ENCODE data around the gene SCGB2B2. TPM values are rescaled to one million over a fixed set of nuclear protein-coding genes. Genes with fewer than 3 reads are reported as not detected.
A peak's percentile ranks its signal among the peaks of the same experiment; 100 is the strongest.
"Not testable (repeated sequence)": the region's sequence is repeated elsewhere in the genome, so short reads cannot be mapped to it uniquely, and the experiment has no call there.

SCGB2B2 gene
- total and polyA plus RNA-seq, 8 donors: 0.42 to 2.1 (median 0.85) TPM

DNA sequence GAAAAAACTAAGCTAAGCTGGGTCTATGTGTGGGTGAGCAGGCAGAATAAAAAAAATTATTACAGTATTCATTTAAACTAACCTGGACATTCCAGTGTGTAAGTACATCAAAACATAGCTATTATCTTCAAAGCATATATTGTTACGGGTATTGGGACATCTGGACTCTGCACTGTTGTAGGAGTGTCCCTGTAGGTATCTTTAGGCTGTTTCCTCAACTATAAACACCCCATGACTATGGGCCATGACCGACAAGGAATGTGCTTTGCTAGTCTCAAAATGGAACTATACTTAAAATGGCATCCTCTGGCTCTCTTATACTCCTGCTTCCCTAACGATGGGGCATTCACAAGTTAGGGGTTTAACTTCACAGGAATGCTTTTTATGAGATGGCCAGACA lies 3.4 kb downstream of the SCGB2B2 start:
- 76 to 83% methylated on average over 3 of the region's 3 CpGs for WGBS, 2 donors
- Histone ChIP-seq H3K4me1 (peaks cover 0 to 5% (median 3%) of the 10 kb centered on the region in 3 donors), H3K27me3 (no peaks in the 10 kb centered on the region), H3K9me3 (no peaks in the 10 kb centered on the region), H3K36me3 (no peaks in the 10 kb centered on the region), H3K27ac (no peak overlapping the region), H3K4me3 (no peak overlapping the region)
- DNase-seq: no peak
- no peak for ATAC-seq
- no peak for FAIRE-seq
- TF ChIP-seq, protein P1, sequence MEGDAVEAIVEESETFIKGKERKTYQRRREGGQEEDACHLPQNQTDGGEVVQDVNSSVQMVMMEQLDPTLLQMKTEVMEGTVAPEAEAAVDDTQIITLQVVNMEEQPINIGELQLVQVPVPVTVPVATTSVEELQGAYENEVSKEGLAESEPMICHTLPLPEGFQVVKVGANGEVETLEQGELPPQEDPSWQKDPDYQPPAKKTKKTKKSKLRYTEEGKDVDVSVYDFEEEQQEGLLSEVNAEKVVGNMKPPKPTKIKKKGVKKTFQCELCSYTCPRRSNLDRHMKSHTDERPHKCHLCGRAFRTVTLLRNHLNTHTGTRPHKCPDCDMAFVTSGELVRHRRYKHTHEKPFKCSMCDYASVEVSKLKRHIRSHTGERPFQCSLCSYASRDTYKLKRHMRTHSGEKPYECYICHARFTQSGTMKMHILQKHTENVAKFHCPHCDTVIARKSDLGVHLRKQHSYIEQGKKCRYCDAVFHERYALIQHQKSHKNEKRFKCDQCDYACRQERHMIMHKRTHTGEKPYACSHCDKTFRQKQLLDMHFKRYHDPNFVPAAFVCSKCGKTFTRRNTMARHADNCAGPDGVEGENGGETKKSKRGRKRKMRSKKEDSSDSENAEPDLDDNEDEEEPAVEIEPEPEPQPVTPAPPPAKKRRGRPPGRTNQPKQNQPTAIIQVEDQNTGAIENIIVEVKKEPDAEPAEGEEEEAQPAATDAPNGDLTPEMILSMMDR (IDR thresholded peaks at IDR 0.05): no peak
- intact Hi-C loops (cut with DNase I): no loop called here

DNA sequence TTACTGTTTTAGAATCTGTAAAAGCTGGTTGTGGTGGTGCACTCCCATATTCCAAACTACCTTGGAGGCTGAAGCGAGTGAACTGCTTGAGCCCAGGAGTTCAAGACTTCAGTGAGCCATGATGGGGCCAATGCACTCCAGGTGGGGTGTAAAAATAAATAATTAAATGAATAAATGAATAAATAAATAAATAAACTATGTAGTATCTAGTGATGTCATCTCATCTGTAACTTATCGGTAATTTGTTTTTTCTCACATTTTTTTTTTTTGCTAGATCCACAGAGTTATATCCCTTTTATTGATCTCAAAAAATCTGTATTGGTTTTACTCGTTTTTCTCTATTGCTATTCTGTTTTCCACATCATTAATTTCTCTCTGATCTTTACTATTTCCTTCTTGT lies 5.0 kb downstream of the SCGB2B2 start:
- H3K9me3 ChIP-seq: no peaks in the 10 kb centered on the region
- no peak for DNase-seq
- 88 to 92% methylated on average over 3 of the region's 3 CpGs for WGBS, 2 donors

DNA sequence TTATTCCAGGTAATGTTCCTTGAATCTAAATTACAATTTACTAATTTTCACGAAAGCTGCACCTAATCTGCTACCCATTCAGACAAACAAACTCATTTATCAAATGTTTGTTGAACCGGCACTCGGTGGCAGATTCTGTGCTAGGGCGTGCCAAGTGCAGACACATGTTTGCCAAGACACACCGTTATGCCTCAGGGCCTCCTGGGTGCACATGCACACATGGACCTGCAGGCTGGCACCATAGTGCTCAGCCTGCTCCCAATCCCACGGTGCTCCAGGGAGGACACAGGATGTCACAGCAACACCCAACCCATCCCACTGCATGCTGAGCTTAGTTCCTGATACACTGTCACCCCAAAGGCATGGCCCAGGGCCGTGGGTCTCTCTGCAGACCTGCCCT lies 7.7 kb downstream of the SCGB2B2 start:
- intact Hi-C loops (cut with DNase I): no loop called here
- H3K4me1 ChIP-seq: peaks cover 0 to 3% (median 0%) of the 10 kb centered on the region in 3 donors
- no peak overlapping the region for H3K4me3 ChIP-seq
- TF ChIP-seq, protein P1 (IDR thresholded peaks at IDR 0.05): peak in 1 of 4 donors; percentile 20
- H3K9me3 ChIP-seq: no peaks in the 10 kb centered on the region
- FAIRE-seq (no peak), ATAC-seq (peak; percentile 78 to 93 (median 90)), DNase-seq (peak in 4 of 6 donors; percentile 57 to 89 (median 73))
- H3K36me3 ChIP-seq: no peaks in the 10 kb centered on the region
- H3K27me3 ChIP-seq: no peaks in the 10 kb centered on the region
- WGBS, 2 donors: 16 to 22% methylated on average over 7 of the region's 7 CpGs
- no peak overlapping the region for H3K27ac ChIP-seq

More for the DNA sequence above, 5.0 kb downstream of the SCGB2B2 start:
- Histone ChIP-seq H3K36me3 (no peaks in the 10 kb centered on the region), H3K4me3 (no peak overlapping the region), H3K27me3 (no peaks in the 10 kb centered on the region), H3K4me1 (peaks cover 1 to 5% (median 3%) of the 10 kb centered on the region in 3 donors), H3K27ac (no peak overlapping the region)
- ATAC-seq (no peak), FAIRE-seq (peak; percentile 17)
- TF ChIP-seq, protein P1 (IDR thresholded peaks at IDR 0.05): no peak
- intact Hi-C loops (cut with DNase I): no loop called here

DNA sequence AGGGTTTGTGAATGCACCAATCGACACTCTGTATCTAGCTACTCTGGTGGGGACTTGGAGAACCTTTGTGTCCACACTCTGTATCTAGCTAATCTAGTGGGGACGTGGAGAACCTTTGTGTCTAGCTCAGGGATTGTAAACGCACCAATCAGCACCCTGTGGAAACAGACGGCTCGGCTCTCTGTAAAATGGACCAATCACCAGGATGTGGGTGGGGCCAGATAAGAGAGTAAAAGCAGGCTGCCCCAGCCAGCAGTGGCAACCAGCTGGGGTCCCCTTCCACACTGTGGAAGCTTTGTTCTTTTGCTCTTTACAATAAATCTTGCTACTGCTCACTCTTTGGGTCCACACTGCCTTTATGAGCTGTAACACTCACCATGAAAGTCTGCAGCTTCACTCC lies 8.3 kb downstream of the SCGB2B2 start:
- intact Hi-C loops (cut with DNase I); H3K4me3 ChIP-seq; H3K9me3 ChIP-seq; DNase-seq; H3K27ac ChIP-seq; ATAC-seq; FAIRE-seq; H3K4me1 ChIP-seq; H3K27me3 ChIP-seq; H3K36me3 ChIP-seq: not testable (repeated sequence)
- WGBS, 2 donors: 57 to 75% methylated on average over 4 to 5 of the region's 5 CpGs

DNA sequence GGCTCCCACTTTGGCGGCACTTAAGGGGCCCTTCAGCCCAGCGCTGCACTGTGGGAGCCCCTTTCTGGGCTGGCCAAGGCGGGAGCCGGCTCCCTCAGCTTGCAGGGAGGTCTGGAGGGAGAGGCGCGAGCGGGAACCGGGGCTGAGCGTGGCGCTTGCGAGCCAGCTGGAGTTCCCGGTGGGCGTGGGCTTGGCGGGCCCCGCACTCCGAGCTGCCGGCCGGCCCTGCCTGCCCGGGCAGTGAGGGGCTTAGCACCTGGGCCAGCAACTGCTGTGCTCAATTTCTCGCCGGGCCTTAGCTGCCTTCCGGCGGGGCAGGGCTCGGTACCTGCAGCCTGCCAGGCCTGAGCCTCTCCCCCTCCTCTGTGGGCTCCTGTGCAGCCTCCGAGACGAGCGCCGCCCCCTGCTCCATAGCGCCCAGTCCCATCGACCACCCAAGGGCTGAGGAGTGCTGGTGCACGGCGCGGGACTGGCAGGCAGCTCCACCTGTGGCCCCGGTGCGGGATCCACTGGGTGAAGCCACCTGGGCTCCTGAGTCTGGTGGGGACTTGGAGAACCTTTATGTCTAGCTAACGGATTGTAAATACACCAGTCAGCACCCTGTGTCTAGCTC lies 8.8 kb downstream of the SCGB2B2 start:
- DNase-seq; H3K27ac ChIP-seq; H3K36me3 ChIP-seq; intact Hi-C loops (cut with DNase I); H3K27me3 ChIP-seq; H3K9me3 ChIP-seq; FAIRE-seq; ATAC-seq; H3K4me1 ChIP-seq: not testable (repeated sequence)
- 94 to 95% methylated on average over 36 of the region's 36 CpGs for WGBS, 2 donors
- peak overlapping the region in 1 of 4 donors; percentile 36 for H3K4me3 ChIP-seq

Measured in pancreas (tissue), 10 donors.